Activated CD4-positive, alpha-beta T cell treated with anti-CD3 and anti-CD28 coated beads, Interleukin-2, amount 50 U/mL, for 48 hours (primary cell): ENCODE data around the gene RPS3.

Source experiments
- DNase-seq, 2 experiments: peaks; one replicate each; pipeline ENCODE4 v3.0.0-alpha.2; 2020

The RPS3 gene

DNA sequence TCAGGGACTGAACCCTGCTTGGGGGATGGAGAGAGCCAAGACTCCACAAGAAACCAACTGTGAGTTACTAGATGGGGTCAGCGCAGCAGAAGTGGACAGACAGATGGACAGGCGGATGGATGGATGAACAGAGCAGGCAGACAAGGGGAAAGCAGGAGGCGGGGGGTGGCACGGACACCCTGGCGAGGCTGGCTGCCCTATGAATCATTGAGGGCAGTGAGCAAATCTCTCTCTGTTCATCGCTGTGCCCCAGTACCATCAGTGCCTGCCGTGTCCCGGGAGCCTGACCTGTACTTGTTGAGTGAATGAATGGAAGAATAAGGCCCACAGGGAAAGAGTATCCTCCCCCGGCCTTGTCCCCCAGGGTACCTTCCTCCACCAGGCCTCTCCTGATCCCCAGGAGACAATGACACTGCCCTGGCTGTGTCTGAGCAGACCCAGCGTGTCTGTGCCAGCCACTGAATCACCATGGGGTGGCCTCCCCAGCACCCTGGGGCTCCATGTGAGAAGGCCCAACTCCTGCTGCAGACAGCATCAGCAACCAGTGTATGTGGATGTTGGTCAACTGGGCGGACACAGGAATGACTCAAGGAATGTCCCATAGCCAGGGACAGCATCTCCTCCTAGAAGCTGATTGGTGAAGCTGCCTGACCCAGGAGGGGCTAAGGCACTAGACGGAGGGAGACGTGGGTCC, 38.8 kb downstream of the RPS3 start:
- DNase-seq, result no peak

DNA sequence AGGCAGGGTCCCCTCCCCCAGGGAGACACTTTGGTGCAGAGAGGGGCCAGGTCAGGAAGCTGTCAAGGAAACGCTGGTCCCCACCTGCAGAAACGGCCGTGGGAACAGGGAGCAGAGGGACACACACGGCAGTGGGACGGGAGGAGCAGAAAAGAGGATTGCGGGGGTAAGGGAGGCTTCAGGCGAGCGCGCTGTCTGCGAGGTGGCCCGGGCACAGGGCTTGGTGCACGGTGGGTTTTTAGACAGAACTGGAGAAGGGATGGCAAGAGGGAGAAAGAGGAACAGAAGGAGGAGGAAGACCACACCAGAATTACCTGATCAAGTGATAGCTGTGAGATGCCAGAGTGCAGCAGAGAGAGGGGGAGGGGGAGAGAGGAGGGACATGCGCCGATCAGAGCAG, 39.7 kb downstream of the RPS3 start:
- no peak for DNase-seq

DNA sequence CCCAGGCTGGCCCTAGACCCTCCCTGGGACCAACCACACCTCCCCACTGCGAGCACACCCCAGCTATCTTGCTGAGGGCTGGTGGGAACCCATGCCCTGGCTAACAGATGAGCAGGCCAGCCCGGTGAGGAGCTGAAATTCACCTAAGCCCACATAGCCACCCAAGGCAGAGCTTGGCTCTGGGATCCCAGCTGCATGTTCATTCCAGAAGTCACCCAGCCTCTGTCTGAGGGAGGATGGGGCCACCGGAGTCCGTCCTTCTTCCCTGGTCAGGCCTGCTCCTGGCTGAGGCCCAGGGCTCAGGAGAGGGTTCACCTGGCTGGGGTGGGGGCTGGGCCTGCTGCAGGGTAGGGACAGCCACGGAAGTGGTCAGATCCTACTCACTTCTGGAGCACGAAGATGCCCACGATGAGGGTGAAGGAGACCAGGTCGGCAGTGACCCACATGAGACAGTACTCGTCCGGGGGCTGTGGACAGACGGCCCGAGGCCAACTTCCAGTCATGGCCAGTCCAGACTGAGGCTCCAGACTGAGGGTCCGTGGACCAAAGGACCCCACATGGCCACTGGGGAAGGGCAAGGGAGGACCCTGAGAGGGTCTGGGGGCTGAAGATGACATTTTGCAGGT, 40.3 kb downstream of the RPS3 start:
- no peak for DNase-seq

DNA sequence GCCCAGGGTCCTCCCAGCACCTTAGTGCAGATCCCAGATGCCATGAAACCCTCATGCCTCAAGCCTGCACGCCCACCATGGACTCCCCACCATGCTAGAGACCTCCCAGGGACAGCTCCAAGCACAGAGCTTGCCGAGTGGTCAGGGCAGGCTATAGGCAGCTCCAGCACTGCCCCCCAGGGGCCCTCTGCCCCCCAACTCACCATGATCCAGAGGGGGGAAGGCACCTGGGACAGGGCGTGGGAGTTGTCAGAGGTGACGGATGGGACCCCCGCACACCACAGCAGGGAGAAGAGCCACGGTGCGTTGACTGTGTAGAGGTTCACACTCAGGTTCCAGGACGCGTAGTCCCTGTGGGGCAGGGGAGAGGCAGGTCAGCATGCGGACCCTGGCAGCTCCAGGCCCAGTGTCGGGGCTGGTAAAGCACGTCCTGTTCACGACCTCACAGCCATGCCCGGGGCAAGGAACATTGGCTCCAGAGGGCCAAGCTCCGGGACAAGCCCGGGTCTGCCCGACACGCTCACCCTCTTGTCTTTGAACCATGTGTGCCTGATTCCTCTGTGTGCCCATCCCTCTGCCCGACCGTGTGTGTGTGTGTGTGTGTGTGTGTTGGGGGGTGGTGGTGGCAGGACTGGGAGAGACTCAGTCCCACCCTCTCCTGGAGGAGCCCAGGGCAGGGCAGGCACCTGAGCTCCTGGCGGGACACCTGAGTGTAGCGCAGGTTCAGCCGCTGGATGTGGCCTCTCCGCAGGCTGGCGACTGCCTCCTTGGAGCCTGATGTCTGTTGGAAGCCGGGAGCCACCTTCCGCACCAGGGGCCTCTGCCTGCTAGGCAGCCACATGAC, 41.9 kb downstream of the RPS3 start:
- no peak for DNase-seq

DNA sequence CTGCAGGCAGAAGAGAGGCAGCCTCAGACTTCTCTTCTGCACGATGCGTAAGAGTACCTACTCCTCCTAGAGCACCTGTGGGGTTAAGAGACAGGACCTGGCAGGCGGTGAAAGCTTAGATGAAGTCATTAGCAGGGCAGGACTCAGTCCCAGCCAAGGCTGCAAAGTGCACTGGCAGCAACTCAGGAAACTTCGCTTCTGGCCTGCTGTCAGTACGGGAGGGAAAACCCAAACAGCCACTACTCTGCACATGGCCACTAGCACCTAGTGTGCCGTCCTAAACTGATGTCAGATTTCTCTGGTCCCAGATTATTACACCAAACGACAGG, 42.5 kb downstream of the RPS3 start:
- no peak for DNase-seq

DNA sequence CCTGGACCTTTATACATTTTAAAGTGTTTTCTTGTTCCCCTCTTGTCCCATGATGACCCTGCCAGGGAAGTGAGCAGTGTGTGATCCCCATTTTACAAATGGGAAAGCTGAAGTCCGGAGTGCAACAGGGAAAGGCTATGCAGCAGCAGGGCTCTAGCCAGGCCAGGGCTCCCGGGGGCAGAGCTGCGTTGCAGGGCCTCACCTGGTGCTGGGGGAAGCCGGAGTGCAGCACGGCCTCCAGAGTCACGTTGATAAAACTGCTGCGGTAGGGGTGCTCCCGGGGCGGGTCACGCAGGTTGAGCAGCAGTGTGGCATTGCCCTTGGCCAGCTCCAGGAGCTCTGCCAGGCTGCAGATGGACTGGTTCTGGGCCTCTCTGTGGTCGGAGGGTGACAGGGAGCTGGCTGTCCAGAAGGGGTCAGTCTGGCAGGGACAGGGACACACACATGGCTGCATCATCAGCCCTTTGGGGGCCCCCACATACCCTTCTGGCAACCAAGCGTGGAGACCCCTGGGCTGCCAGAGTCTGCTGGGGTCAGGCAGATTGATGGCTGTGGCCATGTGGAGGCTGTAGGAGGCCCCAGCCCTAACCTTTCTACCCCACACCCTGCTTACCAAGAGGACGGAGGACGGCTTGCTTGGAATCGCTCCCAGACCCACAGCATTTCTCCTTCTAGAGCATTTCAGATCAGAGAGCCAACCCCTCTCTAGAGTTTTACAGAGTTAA, 43.0 kb downstream of the RPS3 start:
- DNase-seq, result no peak

DNA sequence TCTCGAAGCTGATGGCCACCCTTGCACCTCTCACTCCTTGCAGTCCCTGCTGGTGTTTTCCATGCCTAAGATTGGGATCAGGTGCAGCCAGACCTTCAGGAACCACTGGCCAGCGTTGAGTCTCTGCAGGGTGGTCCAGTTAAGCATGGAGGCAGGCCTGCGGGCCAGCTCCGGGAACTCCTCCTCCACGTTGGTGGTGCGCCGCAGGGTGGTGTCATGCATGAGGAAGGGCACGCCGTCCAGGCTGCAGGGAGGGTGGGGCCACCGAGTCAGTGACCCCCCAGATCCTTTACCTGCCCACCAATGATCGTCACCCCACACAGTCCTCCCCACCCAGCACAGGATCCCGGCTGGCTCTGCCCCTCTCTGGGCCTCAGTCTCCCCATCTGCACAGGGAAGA, 43.7 kb downstream of the RPS3 start:
- no peak for DNase-seq

DNA sequence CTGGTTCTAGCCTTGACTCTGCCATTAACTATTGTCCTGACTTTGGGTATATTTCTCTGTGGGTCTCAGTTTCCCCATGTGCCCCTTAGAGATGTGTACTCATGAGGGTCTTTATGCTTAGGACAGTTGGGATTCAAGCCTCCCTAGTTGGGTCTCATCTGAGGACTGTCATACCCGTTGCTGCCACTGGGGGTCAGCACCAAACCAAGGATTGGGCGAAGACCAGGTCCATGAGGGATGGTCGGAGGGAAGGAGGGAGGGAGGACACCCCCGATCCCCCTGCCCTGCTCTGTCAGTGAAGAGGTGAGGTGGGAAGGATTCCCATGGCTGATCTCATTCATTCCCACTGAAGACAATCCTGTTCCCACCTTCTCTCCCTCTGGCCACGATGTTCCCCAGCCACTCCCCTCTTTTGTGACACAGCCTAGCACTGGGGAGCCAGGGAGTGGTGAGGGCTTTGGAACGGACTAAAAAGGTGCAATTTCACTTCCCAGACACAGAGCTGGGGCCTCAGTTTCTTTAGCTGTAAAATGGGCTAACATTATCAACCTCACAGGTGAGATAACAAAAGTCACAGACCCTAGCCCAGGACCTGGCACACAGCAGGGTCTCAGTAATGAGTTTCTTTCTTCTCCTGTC, 46.1 kb downstream of the RPS3 start:
- peak; percentile 81 to 83 for DNase-seq

DNA sequence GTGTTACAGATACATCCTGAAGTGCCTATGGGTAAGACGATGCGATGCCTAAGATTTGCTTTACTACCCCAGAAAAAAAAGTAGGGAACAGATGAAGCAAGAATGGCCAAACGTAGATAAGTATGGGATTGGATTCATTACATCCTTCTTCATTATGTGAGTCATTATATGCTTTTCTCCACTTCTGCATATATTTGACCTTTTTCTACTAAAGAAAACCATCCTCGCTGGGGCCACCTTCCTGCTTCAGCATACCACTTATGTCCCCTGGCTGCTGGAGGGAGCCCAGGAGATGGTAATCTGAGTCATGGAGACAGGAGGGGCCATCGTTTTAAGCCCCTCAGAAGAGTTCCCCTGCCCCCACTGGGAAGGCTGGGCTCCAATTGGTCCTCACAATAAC, 48.1 kb downstream of the RPS3 start:
- no peak for DNase-seq

DNA sequence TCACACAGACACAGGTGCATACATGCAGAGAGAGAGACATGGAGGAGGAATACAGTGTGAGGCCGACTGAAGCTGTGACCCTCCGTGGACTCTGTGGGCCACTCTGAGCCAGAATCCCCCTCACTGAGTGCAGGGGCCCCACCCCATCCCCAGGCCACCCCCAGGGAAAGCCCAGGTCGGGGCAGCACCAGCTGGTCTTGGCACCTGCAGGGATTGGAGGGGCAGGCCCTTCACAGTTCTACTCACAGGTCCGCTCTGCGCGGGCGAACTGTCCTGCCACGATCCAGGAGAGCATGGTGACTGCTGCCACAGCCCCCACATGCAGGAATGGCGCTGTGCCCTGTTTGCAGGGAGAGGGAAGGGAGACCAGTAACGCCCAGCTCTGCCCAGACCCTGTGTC, 50.0 kb downstream of the RPS3 start:
- DNase-seq, result no peak

DNA sequence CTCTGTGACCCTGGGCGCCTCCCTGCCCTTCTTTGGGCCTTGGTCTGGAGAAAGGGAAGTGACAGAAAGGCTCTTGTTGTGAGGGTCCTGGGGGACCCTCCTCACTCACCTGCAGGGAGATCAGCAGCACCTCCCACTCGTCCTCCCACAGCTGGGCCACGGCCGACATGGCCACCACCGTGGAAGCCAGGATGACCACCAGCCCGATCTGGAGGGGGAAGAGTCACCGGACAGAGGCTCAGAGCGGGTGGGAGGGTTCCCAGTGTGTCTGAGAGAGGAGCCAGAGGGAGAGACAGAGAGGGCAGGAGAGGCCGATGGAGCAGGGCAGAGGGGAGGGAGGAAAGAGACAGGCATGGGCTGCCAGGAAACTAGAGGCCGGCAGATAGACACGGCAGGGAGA, 50.5 kb downstream of the RPS3 start:
- no peak for DNase-seq

DNA sequence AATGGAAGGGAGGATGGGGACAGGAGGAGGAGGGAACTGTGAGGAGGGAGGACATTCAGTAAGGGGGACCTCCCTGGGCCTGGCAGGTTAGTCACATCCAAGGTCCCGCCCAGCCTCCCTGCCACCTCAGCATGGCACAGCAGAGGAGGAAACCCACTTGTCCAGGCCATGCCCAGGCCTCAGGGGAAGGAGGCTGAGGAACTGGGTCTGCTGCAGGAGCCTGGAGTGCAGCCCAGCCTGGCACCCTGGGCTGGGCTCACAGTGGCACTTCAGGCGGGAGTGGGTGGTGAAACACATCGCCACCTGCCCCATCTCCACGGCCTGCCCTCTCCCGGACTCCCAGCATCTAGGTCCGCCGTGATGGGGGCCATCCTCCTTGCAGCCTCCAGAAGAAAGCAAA, 50.9 kb downstream of the RPS3 start:
- DNase-seq, result no peak

DNA sequence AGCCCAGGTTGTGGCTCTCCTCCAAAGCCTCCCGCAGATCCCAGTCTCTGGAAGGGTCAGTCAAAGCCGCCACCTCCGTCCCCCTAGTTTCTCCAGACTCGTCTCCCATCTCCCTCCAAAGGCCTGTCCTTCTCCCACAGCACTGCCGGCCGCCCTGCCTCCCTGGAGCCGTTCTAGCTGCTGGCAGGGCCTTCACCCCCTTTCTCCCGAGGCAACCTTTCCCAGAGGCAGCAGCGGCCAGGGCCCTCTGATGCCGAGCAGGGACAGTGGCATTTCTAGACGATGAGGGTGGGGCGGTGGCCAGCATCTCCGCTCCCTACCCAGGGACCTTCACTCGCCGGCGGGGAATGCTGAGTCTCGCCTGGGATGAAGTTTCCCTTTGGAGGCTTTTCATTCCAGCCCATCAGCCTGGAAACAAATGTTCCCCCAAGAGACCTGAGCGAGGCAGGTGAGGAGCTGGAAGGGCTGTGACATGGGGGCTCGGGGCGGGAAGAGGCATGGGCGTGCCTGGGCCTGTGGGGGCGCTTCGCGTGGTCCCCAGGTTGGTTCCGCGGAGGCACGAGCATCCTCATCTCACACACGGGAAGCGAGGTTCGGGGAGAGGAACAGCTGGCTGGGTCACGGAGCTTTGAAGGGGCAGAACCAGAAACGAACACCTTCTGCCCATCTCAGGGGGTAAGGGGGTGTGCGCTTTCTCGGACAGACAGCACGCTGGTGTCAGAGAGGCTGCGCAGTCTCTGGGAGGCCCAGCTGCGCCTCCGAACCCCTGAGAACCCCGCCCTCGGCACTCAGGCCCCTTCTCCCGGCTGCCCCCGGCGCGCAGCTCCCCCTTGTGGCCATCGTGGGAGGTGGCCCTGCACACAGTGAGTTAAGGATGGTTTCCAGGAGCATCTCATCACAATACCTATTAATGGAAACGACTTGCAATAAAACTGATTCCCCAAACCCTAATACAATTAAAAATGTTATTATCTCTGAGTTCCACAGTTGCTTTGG, 51.8 kb downstream of the RPS3 start:
- DNase-seq, result peak; percentile 51 to 57

DNA sequence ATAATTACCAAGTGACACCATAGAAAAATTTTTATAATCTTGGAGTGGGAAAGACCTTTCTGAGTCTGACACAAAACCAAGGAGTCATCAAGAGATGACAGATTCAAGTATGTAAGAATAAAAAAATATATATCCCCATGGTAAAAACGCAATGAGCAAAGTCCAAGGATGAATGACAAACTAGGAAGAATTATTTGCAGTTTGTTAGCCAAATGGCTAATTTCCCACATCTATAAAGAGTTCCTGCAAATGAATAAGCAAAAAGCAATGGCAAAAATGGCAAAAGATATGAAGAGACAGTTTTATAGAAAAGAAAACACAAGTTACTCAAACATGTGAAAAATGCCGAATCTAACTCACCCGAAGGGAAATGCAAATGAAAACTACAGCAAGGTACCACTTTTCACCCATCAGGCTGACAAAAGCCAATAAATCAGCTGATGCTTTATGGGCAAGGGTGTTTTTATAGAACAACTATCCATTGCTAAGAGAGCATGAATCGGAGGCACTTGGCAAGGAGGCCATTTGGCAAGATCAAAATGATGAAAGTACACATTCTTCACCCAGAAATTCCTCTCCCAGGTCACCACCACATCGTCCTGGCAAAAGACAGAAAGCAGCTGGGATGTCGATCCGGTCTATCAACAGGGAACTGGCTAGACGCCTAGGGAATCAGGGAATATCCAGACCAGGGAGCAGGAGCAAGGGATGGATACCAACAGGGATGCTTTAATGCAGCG, 54.8 kb downstream of the RPS3 start:
- DNase-seq, result no peak

DNA sequence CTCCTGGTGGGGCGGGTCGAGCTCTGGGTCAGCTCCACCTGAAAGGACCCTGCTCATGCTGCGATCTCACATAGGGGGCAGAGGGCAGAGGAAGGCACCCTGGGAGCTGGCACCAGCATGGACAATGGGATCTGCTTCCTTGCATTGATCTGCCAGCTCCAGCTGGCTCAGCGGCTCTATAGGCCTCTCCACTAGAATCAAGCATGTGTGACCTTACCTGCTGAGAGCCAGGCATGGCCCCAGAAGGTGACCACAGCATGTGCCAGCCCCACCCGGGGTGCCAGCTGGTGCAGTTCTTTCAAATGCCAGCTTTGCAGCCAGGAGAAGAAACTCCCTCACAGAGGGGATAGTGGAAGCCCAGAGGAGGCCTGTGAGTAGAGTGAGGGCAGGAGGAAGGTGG, 55.7 kb downstream of the RPS3 start:
- DNase-seq, result no peak
